Astrocyte (in vitro differentiated cells and primary cell): ENCODE measurements around the gene EYA2. TPM values are rescaled to one million over a fixed set of nuclear protein-coding genes. Genes with fewer than 3 reads are reported as not detected.
"Not testable (repeated sequence)": the region's sequence is repeated elsewhere in the genome, so short reads cannot be mapped to it uniquely, and the experiment has no call there.

Experiments
- DNase-seq: peaks from one replicate; pipeline ENCODE4 v3.0.0-alpha.2; 2010; ENCODE audit warnings: low read depth
- FAIRE-seq: peaks from 2 replicates; lab custom pipeline; 2011; peaks lifted over from hg19 to GRCh38; lab: Jason Lieb, UNC
- H2AFZ ChIP-seq: 2 replicates; pipeline ENCODE4 v1.6.0; 2012; ENCODE audit warnings: low read depth, low read length, inconsistent platforms
- H3K27ac ChIP-seq: 2 replicates; pipeline ENCODE4 v1.5.1; 2011; ENCODE audit warnings: low read depth, low read length, inconsistent platforms
- H3K27me3 ChIP-seq: 2 replicates; pipeline ENCODE4 v1.6.0; 2011; ENCODE audit warnings: low read length, inconsistent platforms; ENCODE audit not compliant: insufficient read depth
- H3K36me3 ChIP-seq: 2 replicates; pipeline ENCODE4 v1.5.1; 2011; ENCODE audit warnings: low read length, inconsistent platforms; ENCODE audit not compliant: insufficient read depth
- H3K4me1 ChIP-seq: 2 replicates; pipeline ENCODE4 v1.5.1; 2011; ENCODE audit warnings: low read length, inconsistent platforms; ENCODE audit not compliant: insufficient read depth
- H3K4me2 ChIP-seq: 2 replicates; pipeline ENCODE4 v1.6.0; 2012; ENCODE audit warnings: low read length, inconsistent platforms
- H3K4me3 ChIP-seq: 2 replicates; pipeline ENCODE4 v1.5.1; 2011; ENCODE audit warnings: low read depth, mild to moderate bottlenecking, low read length, inconsistent platforms; ENCODE audit not compliant: insufficient read depth
- H3K79me2 ChIP-seq: 2 replicates; pipeline ENCODE4 v1.6.0; 2012; ENCODE audit warnings: mild to moderate bottlenecking, low read length, inconsistent platforms; ENCODE audit not compliant: insufficient read depth
- H3K9ac ChIP-seq: 2 replicates; pipeline ENCODE4 v1.6.0; 2012; ENCODE audit warnings: mild to moderate bottlenecking, low read length, inconsistent platforms
- H3K9me3 ChIP-seq: 2 replicates; pipeline ENCODE4 v1.5.1; 2012; ENCODE audit warnings: low read depth, mild to moderate bottlenecking, low read length, inconsistent platforms; ENCODE audit not compliant: insufficient read depth
- H4K20me1 ChIP-seq: 2 replicates; pipeline ENCODE4 v1.6.0; 2012; ENCODE audit warnings: low read length, inconsistent platforms; ENCODE audit not compliant: insufficient read depth
- H3K27ac Mint-ChIP-seq: one replicate; pipeline ENCODE4 v1.8.0; 2021; ENCODE audit warnings: mild to moderate bottlenecking, mixed read lengths; ENCODE audit not compliant: unreplicated experiment
- H3K27me3 Mint-ChIP-seq: one replicate; pipeline ENCODE4 v1.8.0; 2021; ENCODE audit warnings: low read depth, mixed read lengths; ENCODE audit not compliant: unreplicated experiment
- H3K36me3 Mint-ChIP-seq: one replicate; pipeline ENCODE4 v1.8.0; 2021; ENCODE audit warnings: low read depth, mixed read lengths; ENCODE audit not compliant: unreplicated experiment
- H3K4me1 Mint-ChIP-seq: one replicate; pipeline ENCODE4 v1.8.0; 2021; ENCODE audit warnings: low read depth, mixed read lengths; ENCODE audit not compliant: unreplicated experiment
- H3K4me3 Mint-ChIP-seq: one replicate; pipeline ENCODE4 v1.8.0; 2021; ENCODE audit warnings: mild to moderate bottlenecking, moderate library complexity, mixed read lengths; ENCODE audit not compliant: unreplicated experiment
- H3K9me3 Mint-ChIP-seq: one replicate; pipeline ENCODE4 v1.8.0; 2021; ENCODE audit warnings: mild to moderate bottlenecking, mixed read lengths; ENCODE audit not compliant: unreplicated experiment
- CTCF ChIP-seq: IDR thresholded peaks from 2 replicates; pipeline ENCODE4 v1.5.1; 2011; ENCODE audit warnings: low read depth, mild to moderate bottlenecking, inconsistent platforms, low read length, moderate library complexity; ENCODE audit not compliant: insufficient read depth
- EZH2 ChIP-seq: IDR thresholded peaks from 2 replicates; pipeline ENCODE4 v1.6.1; 2012; ENCODE audit warnings: mild to moderate bottlenecking, low read length, inconsistent platforms; ENCODE audit not compliant: insufficient read depth
- total RNA-seq: library from RNA; stranded (reverse); gene quantifications from 2 replicates; pipeline ENCODE4 v1.2.1, GENCODE V29; 2021

The EYA2 gene
- total RNA-seq, 1 donor from 2014 or later, result 1.5 TPM

- H3K9ac ChIP-seq, result no peak overlapping the region
- H4K20me1 ChIP-seq, result no peaks in the 10 kb centered on the region
- H3K36me3 Mint-ChIP-seq, result peaks cover 2% of the 10 kb centered on the region
- H3K4me1 ChIP-seq, result peaks cover 5% of the 10 kb centered on the region
- no peaks in the 10 kb centered on the region for H3K27me3 ChIP-seq
- TF ChIP-seq EZH2, result no peak
- no peak for TF ChIP-seq CTCF
- peaks cover 27% of the 10 kb centered on the region for H3K27me3 Mint-ChIP-seq
- no peak overlapping the region for H3K27ac Mint-ChIP-seq
- no peak overlapping the region for H3K4me2 ChIP-seq
- DNase-seq, result no peak
- no peaks in the 10 kb centered on the region for H3K79me2 ChIP-seq
- peaks cover 4% of the 10 kb centered on the region for H3K4me1 Mint-ChIP-seq
- no peak overlapping the region for H3K4me3 ChIP-seq
- no peaks in the 10 kb centered on the region for H3K36me3 ChIP-seq
- no peak overlapping the region for H3K4me3 Mint-ChIP-seq
- H3K9me3 ChIP-seq, result no peaks in the 10 kb centered on the region
- peaks cover 15% of the 10 kb centered on the region for H3K9me3 Mint-ChIP-seq
- no peak for FAIRE-seq
- H3K27ac ChIP-seq, result no peak overlapping the region
- no peak overlapping the region for H2AFZ ChIP-seq
Measured at GRCh38 chr20:46917155-46917554, 22.5 kb downstream of the EYA2 start.

DNA sequence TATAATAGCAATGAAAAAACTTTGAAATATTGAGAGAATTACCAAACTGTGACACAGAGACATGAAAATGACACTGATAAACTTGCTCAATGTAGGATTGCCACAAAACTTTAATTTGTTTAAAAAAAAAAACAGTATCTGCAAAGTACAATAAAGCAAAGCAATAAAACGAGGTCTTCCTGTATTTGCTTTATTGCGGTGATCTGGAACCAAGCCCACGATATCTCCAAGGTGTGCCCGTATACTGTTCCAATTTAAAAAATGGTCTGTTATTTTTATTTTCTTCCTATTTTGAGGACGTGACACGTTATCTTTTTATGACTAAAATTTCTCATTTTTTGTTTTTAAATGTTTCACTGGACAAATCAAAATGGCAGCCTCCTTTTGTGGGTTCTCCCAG, 25.5 kb downstream of the EYA2 start:
- FAIRE-seq (no peak), DNase-seq (no peak)
- Mint-ChIP-seq H3K27me3 (peaks cover 14% of the 10 kb centered on the region), H3K36me3 (peaks cover 4% of the 10 kb centered on the region), H3K27ac (no peak overlapping the region), H3K9me3 (peaks cover 6% of the 10 kb centered on the region), H3K4me3 (no peak overlapping the region), H3K4me1 (peaks cover 4% of the 10 kb centered on the region)
- H3K9ac ChIP-seq, result no peak overlapping the region
- no peaks in the 10 kb centered on the region for H3K9me3 ChIP-seq
- no peak overlapping the region for H3K4me2 ChIP-seq
- TF ChIP-seq CTCF (no peak), EZH2 (no peak)
- H2AFZ ChIP-seq, result no peak overlapping the region
- H3K4me3 ChIP-seq, result no peak overlapping the region
- H3K27ac ChIP-seq, result no peak overlapping the region
- no peaks in the 10 kb centered on the region for H3K27me3 ChIP-seq
- no peaks in the 10 kb centered on the region for H3K79me2 ChIP-seq
- H4K20me1 ChIP-seq, result no peaks in the 10 kb centered on the region
- no peaks in the 10 kb centered on the region for H3K36me3 ChIP-seq
- H3K4me1 ChIP-seq, result peaks cover 4% of the 10 kb centered on the region

- not testable (repeated sequence) for H3K9me3 Mint-ChIP-seq, H4K20me1 ChIP-seq, H3K4me1 Mint-ChIP-seq, DNase-seq, H3K9me3 ChIP-seq, H3K4me3 ChIP-seq, H2AFZ ChIP-seq, H3K4me1 ChIP-seq, H3K27ac Mint-ChIP-seq, H3K4me3 Mint-ChIP-seq, H3K9ac ChIP-seq, H3K27ac ChIP-seq, H3K4me2 ChIP-seq, H3K79me2 ChIP-seq, H3K27me3 Mint-ChIP-seq, FAIRE-seq, H3K36me3 ChIP-seq, H3K36me3 Mint-ChIP-seq, H3K27me3 ChIP-seq
Measured at GRCh38 chr20:46922841-46923240, 28.2 kb downstream of the EYA2 start.
